Measurements from ENCODE around the gene FBXL16.

The FBXL16 gene

GRCh38 chr16:674968-675883 is 30.4 kb downstream of the FBXL16 start, which contains the start of gene RHBDL1:
TSS of gene RHBDL1 (plus strand) at chr16:675671. CDS start at chr16:675791, 120 bp downstream.
- DNase-seq, result no peak

- DNase-seq, result no peak
Observed at GRCh38 chr16:674214-674881, 31.3 kb downstream of the FBXL16 start.

- DNase-seq, result no peak
Observed at GRCh38 chr16:673399-673991, 32.1 kb downstream of the FBXL16 start.

GRCh38 chr16:672851-673250 is 32.8 kb downstream of the FBXL16 start:
- no peak for DNase-seq

- no peak for DNase-seq
Observed at GRCh38 chr16:672371-672770, 33.2 kb downstream of the FBXL16 start.

GRCh38 chr16:671353-672131 is 34.1 kb downstream of the FBXL16 start:
- no peak for DNase-seq

GRCh38 chr16:670485-671352 is 34.9 kb downstream of the FBXL16 start:
- no peak for DNase-seq

- DNase-seq, result no peak
Observed at GRCh38 chr16:669666-670065, 35.9 kb downstream of the FBXL16 start.

- no peak for DNase-seq
Observed at GRCh38 chr16:668519-669171, 37.0 kb downstream of the FBXL16 start.

GRCh38 chr16:667780-668518 is 37.7 kb downstream of the FBXL16 start, which contains the start of gene RHOT2:
TSS of gene RHOT2 (plus strand) at chr16:668132. CDS start at chr16:668200, 68 bp downstream.
- DNase-seq, result peak; percentile 89

GRCh38 chr16:667113-667779 is 38.4 kb downstream of the FBXL16 start:
- no peak for DNase-seq

GRCh38 chr16:666572-666971 is 39.0 kb downstream of the FBXL16 start:
- DNase-seq, result no peak

- no peak for DNase-seq
Observed at GRCh38 chr16:662597-662996, 43.0 kb downstream of the FBXL16 start.

GRCh38 chr16:662095-662494 is 43.5 kb downstream of the FBXL16 start:
- no peak for DNase-seq

GRCh38 chr16:661184-661821 is 44.3 kb downstream of the FBXL16 start:
- no peak for DNase-seq

- peak; percentile 65 for DNase-seq
Observed at GRCh38 chr16:660459-661183, 45.0 kb downstream of the FBXL16 start.

GRCh38 chr16:660132-660458 is 45.5 kb downstream of the FBXL16 start:
- DNase-seq, result no peak

GRCh38 chr16:659618-660017 is 46.0 kb downstream of the FBXL16 start:
- no peak for DNase-seq
